Ishikawa (cell line): ENCODE results near the gene ZRANB3.

Experiments
- CEBPB ChIP-seq: IDR thresholded peaks from 2 replicates; pipeline ENCODE4 v1.6.1; 2012
- CREB1 ChIP-seq: IDR thresholded peaks from 2 replicates; pipeline ENCODE4 v1.6.1; 2012; ENCODE audit warnings: low read depth
- EGR1 ChIP-seq: IDR thresholded peaks from 2 replicates; pipeline ENCODE4 v1.6.1; 2012
- EP300 ChIP-seq: IDR thresholded peaks from 2 replicates; pipeline ENCODE4 v1.6.1; 2012; ENCODE audit warnings: borderline replicate concordance
- FOXM1 ChIP-seq: IDR thresholded peaks from 2 replicates; pipeline ENCODE4 v1.6.1; 2012; ENCODE audit warnings: low read depth, borderline replicate concordance
- NFIC ChIP-seq: IDR thresholded peaks from 2 replicates; pipeline ENCODE4 v1.6.1; 2012
- RAD21 ChIP-seq: IDR thresholded peaks from 2 replicates; pipeline ENCODE4 v1.6.1; 2012; ENCODE audit warnings: low read depth
- TAF1 ChIP-seq: IDR thresholded peaks from 2 replicates; pipeline ENCODE4 v1.6.1; 2012; ENCODE audit warnings: low read depth, mild to moderate bottlenecking
- TCF12 ChIP-seq: IDR thresholded peaks from 2 replicates; pipeline ENCODE4 v1.6.1; 2012; ENCODE audit warnings: low read depth
- TEAD4 ChIP-seq: IDR thresholded peaks from 2 replicates; pipeline ENCODE4 v1.6.1; 2012
- YY1 ChIP-seq: IDR thresholded peaks from 2 replicates; pipeline ENCODE4 v1.6.1; 2012; ENCODE audit warnings: low read depth
- ZBTB7A ChIP-seq: IDR thresholded peaks from 2 replicates; pipeline ENCODE4 v1.6.1; 2012; ENCODE audit warnings: low read depth
- TF ChIP-seq, protein P1 (sequence below): IDR thresholded peaks from 2 replicates; pipeline ENCODE4 v1.6.1; 2012
- TF ChIP-seq, protein P2 (sequence below): IDR thresholded peaks from 2 replicates; pipeline ENCODE4 v1.6.1; 2012
- TF ChIP-seq, protein P3 (sequence below): IDR thresholded peaks from 2 replicates; pipeline ENCODE4 v1.6.1; 2012; ENCODE audit warnings: low read depth, mild to moderate bottlenecking

ZRANB3 gene

DNA sequence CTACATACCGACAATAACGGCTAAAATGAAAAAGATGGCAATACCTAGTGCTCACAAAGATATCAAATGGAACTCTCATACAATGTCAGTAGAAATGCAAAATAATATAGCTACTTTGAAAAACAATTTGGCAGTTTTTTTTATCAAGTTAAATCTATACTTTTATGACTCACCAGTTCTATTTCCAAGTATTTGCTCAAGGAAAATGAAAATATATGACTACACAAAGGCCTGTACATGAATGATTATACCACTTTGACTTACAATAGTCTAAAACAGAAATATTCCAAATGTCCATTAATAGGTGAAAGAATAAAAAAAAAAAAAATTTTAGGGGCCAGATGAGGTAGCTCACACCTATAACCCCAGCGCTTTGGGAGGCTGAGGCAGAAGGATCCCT, 219.8 kb downstream of the ZRANB3 start:
- TF ChIP-seq FOXM1 (no peak), ZBTB7A (no peak), TAF1 (no peak), CREB1 (no peak), TCF12 (no peak), TEAD4 (no peak), YY1 (no peak), EP300 (no peak), CEBPB (no peak), RAD21 (no peak), NFIC (no peak), EGR1 (no peak)
- TF ChIP-seq, protein P1, sequence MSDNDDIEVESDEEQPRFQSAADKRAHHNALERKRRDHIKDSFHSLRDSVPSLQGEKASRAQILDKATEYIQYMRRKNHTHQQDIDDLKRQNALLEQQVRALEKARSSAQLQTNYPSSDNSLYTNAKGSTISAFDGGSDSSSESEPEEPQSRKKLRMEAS: no peak
- TF ChIP-seq, protein P2, sequence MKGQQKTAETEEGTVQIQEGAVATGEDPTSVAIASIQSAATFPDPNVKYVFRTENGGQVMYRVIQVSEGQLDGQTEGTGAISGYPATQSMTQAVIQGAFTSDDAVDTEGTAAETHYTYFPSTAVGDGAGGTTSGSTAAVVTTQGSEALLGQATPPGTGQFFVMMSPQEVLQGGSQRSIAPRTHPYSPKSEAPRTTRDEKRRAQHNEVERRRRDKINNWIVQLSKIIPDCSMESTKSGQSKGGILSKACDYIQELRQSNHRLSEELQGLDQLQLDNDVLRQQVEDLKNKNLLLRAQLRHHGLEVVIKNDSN: no peak
- TF ChIP-seq, protein P3, sequence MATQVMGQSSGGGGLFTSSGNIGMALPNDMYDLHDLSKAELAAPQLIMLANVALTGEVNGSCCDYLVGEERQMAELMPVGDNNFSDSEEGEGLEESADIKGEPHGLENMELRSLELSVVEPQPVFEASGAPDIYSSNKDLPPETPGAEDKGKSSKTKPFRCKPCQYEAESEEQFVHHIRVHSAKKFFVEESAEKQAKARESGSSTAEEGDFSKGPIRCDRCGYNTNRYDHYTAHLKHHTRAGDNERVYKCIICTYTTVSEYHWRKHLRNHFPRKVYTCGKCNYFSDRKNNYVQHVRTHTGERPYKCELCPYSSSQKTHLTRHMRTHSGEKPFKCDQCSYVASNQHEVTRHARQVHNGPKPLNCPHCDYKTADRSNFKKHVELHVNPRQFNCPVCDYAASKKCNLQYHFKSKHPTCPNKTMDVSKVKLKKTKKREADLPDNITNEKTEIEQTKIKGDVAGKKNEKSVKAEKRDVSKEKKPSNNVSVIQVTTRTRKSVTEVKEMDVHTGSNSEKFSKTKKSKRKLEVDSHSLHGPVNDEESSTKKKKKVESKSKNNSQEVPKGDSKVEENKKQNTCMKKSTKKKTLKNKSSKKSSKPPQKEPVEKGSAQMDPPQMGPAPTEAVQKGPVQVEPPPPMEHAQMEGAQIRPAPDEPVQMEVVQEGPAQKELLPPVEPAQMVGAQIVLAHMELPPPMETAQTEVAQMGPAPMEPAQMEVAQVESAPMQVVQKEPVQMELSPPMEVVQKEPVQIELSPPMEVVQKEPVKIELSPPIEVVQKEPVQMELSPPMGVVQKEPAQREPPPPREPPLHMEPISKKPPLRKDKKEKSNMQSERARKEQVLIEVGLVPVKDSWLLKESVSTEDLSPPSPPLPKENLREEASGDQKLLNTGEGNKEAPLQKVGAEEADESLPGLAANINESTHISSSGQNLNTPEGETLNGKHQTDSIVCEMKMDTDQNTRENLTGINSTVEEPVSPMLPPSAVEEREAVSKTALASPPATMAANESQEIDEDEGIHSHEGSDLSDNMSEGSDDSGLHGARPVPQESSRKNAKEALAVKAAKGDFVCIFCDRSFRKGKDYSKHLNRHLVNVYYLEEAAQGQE: no peak

DNA sequence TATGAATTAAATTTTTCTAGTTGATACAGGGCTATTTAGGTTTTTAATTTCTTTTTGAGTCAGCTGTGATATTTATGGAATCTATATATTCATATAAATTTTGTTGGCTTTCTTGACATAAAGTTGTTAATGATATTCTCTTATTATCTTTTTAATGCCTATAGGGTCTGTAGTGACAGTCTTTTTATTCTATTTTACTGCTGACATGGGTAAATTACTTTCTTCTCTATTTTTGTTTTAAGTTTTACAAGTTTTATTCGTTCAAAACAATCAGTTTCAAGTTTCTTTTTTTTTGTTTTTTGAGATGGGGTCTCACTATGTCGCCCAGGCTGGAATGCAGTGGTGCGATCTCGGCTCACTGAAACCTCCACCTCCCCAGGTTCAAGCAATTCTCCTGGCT, 226.3 kb downstream of the ZRANB3 start:
- TF ChIP-seq CREB1 (no peak), TAF1 (no peak), ZBTB7A (no peak), FOXM1 (no peak), EGR1 (no peak), YY1 (no peak), EP300 (no peak), CEBPB (no peak), TCF12 (no peak)
- TF ChIP-seq, protein P1: no peak
- TF ChIP-seq, protein P3: no peak

DNA sequence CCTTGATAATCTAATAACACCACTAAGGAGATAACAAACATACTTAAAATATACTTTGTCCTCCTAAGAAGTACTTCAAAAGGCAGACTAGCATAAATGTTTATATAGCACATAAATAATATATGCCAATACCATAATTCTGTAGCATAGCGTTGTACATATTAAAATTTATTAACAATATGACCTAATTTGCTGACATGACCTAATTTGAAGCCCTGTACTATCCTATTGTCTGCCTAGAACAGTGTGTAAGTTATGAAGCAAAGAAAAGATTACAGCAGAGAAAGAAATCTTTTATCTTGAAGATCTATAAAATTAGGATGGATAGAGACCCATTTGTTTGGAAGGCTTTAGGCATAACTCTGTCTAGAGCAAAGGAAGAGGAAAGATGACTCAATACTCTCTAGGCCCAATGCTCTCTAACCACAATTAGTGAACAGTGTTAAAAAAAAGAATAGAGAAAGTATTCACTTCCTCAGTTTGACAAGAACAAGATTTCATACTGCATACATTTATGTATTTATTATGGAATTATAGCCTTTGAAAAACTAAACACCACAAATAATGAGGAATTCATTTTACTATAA, 231.3 kb downstream of the ZRANB3 start:
- TF ChIP-seq EGR1: no peak
- no peak for TF ChIP-seq TAF1
- no peak for TF ChIP-seq TEAD4
- no peak for TF ChIP-seq YY1
- TF ChIP-seq CEBPB: no peak
- no peak for TF ChIP-seq TCF12
- TF ChIP-seq, protein P2: no peak
- TF ChIP-seq, protein P3: no peak
- TF ChIP-seq NFIC: no peak
- no peak for TF ChIP-seq FOXM1
- TF ChIP-seq RAD21: no peak
- no peak for TF ChIP-seq CREB1
- no peak for TF ChIP-seq EP300

DNA sequence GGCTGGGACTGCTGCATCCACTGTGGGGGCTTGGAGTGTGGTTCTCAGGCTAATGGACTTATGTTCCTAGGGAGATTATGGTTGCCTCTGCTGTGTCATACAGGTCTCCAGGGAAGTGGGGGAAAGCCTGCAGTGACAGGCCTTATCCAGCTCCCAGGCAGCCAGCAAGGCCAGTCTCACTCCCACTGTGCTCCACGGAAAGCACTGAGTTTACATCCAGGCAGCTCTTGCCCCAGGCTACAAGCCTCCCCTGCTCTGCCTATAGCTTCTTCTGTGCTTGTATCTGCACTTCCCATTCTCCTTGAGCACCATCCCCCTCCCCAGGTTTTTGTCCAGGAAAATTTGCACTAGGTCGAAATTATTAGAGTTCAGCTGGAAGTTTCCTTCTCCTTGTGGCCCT, 231.9 kb downstream of the ZRANB3 start:
- TF ChIP-seq FOXM1 (no peak), RAD21 (no peak), ZBTB7A (no peak), YY1 (no peak), TAF1 (no peak), CEBPB (no peak), CREB1 (no peak), NFIC (no peak), EGR1 (no peak)
- TF ChIP-seq, protein P1: no peak
- TF ChIP-seq, protein P3: no peak
